SK-N-SH treated with all-trans-retinoic acid at 6 μM for 48 hours (cell line): ENCODE data around the gene YIF1A.
A peak's percentile ranks its signal among the peaks of the same experiment; 100 is the strongest.

Source experiments
- ATAC-seq: fragments of 200-7000 bp; cut with Tn5 transposase; 3 replicates; pipeline ENCODE4 v1.9.1; 2020; ENCODE audit warnings: mild to moderate bottlenecking, moderate library complexity
- ARNTL ChIP-seq: fragments of 450-650 bp; formaldehyde crosslinking; IDR thresholded peaks from 2 replicates; pipeline ENCODE4 v1.5.0; 2020; ENCODE audit warnings: low read depth, mild to moderate bottlenecking, moderate library complexity, borderline replicate concordance
- BACH2 ChIP-seq: fragments of 250-450 bp; sonication (Bioruptor Pico); IDR thresholded peaks from 2 replicates; pipeline ENCODE4 v1.9.0; 2021; ENCODE audit warnings: mild to moderate bottlenecking, borderline replicate concordance
- CSDC2 ChIP-seq: fragments of 250-450 bp; sonication (Bioruptor Pico); IDR thresholded peaks from 2 replicates; pipeline ENCODE4 v1.5.0; 2020; ENCODE audit warnings: mild to moderate bottlenecking, moderate library complexity
- ESRRG ChIP-seq: fragments of 250-450 bp; sonication (Bioruptor Pico); IDR thresholded peaks from 2 replicates; pipeline ENCODE4 v1.6.1; 2021; ENCODE audit warnings: mild to moderate bottlenecking
- GLIS3 ChIP-seq: fragments of 250-450 bp; sonication (Bioruptor Pico); IDR thresholded peaks from 2 replicates; pipeline ENCODE4 v1.5.0; 2020; ENCODE audit warnings: mild to moderate bottlenecking, moderate library complexity
- ISL1 ChIP-seq: fragments of 250-450 bp; sonication (Bioruptor Pico); IDR thresholded peaks from 2 replicates; pipeline ENCODE4 v2.1.2; 2022; ENCODE audit warnings: mild to moderate bottlenecking, moderate library complexity
- OSR1 ChIP-seq: fragments of 250-450 bp; sonication (Bioruptor Pico); IDR thresholded peaks from 2 replicates; pipeline ENCODE4 v1.8.0; 2022; ENCODE audit warnings: moderate library complexity, mild to moderate bottlenecking, inconsistent platforms
- PPARA ChIP-seq: fragments of 250-450 bp; sonication (Bioruptor Pico); IDR thresholded peaks from 2 replicates; pipeline ENCODE4 v1.5.0; 2020; ENCODE audit warnings: mild to moderate bottlenecking, borderline replicate concordance
- RARB ChIP-seq: fragments of 250-450 bp; sonication (Bioruptor Pico); IDR thresholded peaks from 2 replicates; pipeline ENCODE4 v1.8.0; 2021; ENCODE audit warnings: mild to moderate bottlenecking, moderate library complexity
- TCF4 ChIP-seq: fragments of 250-450 bp; sonication (Bioruptor Pico); IDR thresholded peaks from 2 replicates; pipeline ENCODE4 v1.8.0; 2021; ENCODE audit warnings: mild to moderate bottlenecking, moderate library complexity, borderline replicate concordance
- TOX ChIP-seq: fragments of 250-450 bp; sonication (Bioruptor Pico); IDR thresholded peaks from 2 replicates; pipeline ENCODE4 v1.8.0; 2021; ENCODE audit warnings: mild to moderate bottlenecking, moderate library complexity, borderline replicate concordance
- ZFP3 ChIP-seq: fragments of 250-450 bp; sonication (Bioruptor Pico); IDR thresholded peaks from 2 replicates; pipeline ENCODE4 v1.5.0; 2020; ENCODE audit warnings: mild to moderate bottlenecking, moderate library complexity
- ZFP30 ChIP-seq: fragments of 450-650 bp; formaldehyde crosslinking; IDR thresholded peaks from 2 replicates; pipeline ENCODE4 v1.5.0; 2022; ENCODE audit warnings: mild to moderate bottlenecking, moderate library complexity
- ZNF565 ChIP-seq: fragments of 450-650 bp; formaldehyde crosslinking; conservative IDR thresholded peaks from 2 replicates; pipeline ENCODE4 v1.5.0; 2020; ENCODE audit warnings: low read depth, mild to moderate bottlenecking, moderate library complexity
- ZNF8 ChIP-seq: fragments of 450-650 bp; formaldehyde crosslinking; IDR thresholded peaks from 2 replicates; pipeline ENCODE4 v1.5.0; 2020; ENCODE audit warnings: mild to moderate bottlenecking, moderate library complexity
- TF ChIP-seq, protein P1 (sequence below): fragments of 250-450 bp; sonication (Bioruptor Pico); IDR thresholded peaks from 2 replicates; pipeline ENCODE4 v1.5.1; 2020; ENCODE audit warnings: low read depth, mild to moderate bottlenecking, moderate library complexity
- TF ChIP-seq, protein P2 (sequence below): fragments of 250-450 bp; sonication (Bioruptor Pico); IDR thresholded peaks from 2 replicates; pipeline ENCODE4 v1.5.1; 2021; ENCODE audit warnings: mild to moderate bottlenecking, moderate library complexity
- TF ChIP-seq, protein P3 (sequence below): fragments of 250-450 bp; sonication (Bioruptor Pico); IDR thresholded peaks from 2 replicates; pipeline ENCODE4 v1.5.0; 2020; ENCODE audit warnings: mild to moderate bottlenecking, moderate library complexity
- TF ChIP-seq, protein P4 (sequence below): fragments of 250-450 bp; sonication (Bioruptor Pico); IDR thresholded peaks from 2 replicates; pipeline ENCODE4 v1.8.0; 2021; ENCODE audit warnings: low read depth, mild to moderate bottlenecking, moderate library complexity, borderline replicate concordance
- TF ChIP-seq, protein P5 (sequence below): fragments of 250-450 bp; sonication (Bioruptor Pico); IDR thresholded peaks from 2 replicates; pipeline ENCODE4 v1.8.0; 2020; ENCODE audit warnings: mild to moderate bottlenecking, moderate library complexity, borderline replicate concordance

YIF1A gene

DNA sequence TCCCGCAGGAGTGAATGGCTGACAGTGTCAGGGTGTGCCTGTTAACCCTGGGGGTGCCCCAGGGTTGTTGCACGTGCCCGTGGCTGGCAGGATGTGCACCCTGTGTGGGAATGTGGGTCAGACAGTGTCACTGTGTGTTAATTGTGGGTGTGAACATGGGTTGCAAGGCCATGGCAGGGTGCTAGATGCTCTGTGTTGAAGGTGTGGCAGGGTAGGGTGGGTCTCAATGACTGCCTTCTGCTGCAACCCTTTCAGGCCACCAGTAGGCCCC, 39.0 kb upstream of the YIF1A start:
- TF ChIP-seq TCF4, result no peak
- TF ChIP-seq, protein P1, sequence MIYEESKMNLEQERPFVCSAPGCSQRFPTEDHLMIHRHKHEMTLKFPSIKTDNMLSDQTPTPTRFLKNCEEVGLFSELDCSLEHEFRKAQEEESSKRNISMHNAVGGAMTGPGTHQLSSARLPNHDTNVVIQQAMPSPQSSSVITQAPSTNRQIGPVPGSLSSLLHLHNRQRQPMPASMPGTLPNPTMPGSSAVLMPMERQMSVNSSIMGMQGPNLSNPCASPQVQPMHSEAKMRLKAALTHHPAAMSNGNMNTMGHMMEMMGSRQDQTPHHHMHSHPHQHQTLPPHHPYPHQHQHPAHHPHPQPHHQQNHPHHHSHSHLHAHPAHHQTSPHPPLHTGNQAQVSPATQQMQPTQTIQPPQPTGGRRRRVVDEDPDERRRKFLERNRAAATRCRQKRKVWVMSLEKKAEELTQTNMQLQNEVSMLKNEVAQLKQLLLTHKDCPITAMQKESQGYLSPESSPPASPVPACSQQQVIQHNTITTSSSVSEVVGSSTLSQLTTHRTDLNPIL (CRISPR knock-in tag), result no peak
- no peak for TF ChIP-seq ARNTL (CRISPR knock-in tag)
- TF ChIP-seq ZFP30 (CRISPR knock-in tag), result no peak
- TF ChIP-seq TOX (CRISPR knock-in tag), result no peak
- TF ChIP-seq, protein P2, sequence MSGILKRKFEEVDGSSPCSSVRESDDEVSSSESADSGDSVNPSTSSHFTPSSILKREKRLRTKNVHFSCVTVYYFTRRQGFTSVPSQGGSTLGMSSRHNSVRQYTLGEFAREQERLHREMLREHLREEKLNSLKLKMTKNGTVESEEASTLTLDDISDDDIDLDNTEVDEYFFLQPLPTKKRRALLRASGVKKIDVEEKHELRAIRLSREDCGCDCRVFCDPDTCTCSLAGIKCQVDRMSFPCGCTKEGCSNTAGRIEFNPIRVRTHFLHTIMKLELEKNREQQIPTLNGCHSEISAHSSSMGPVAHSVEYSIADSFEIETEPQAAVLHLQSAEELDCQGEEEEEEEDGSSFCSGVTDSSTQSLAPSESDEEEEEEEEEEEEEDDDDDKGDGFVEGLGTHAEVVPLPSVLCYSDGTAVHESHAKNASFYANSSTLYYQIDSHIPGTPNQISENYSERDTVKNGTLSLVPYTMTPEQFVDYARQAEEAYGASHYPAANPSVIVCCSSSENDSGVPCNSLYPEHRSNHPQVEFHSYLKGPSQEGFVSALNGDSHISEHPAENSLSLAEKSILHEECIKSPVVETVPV (CRISPR knock-in tag), result no peak
- TF ChIP-seq, all 23 proteins: peak for 0
- ATAC-seq, result peak; percentile 4; the same call in 2 of the 3 replicates

DNA sequence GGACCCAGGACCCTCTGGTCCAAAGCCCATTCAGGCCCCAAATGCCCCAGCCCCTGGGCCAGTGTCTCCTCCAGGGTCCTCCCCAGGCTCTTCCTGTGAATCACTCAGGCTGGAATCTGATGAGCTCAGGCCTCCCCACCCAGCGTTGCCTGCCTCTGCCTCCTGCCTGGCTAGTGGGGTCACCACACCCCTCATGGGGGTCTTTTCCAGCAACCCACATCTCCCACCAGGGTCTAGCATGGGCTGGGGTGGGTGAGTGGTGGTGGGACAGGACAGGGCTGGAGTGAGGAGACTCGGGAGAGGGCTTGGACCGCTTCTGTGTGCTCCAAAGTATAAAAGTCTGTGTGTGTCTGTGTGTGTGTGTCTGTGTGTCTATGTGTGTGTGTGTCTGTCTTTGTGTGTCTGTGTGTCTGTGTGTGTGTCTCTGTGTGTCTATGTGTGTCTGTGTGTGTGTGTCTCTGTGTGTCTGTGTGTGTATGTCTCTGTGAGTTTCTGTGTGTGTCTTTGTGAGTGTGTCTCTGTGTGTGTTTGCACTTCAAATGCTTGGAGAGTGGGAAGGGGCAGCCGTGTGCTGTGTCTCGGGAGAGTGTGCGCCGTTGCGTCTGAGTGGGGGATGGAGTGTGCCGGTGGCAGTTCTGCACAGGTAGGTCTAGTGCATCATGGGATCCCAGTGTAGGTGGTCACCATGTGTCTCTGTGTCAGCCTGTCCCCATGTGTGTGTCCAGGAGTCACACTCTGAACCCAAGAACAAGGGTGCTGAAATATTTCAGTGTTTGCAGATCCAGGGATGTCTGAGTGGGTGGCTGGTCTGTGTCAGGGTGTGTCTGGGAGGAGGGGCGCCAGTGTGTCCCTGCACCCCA, 38.5 kb upstream of the YIF1A start:
- TF ChIP-seq ARNTL (CRISPR knock-in tag), result no peak
- TF ChIP-seq, protein P3, sequence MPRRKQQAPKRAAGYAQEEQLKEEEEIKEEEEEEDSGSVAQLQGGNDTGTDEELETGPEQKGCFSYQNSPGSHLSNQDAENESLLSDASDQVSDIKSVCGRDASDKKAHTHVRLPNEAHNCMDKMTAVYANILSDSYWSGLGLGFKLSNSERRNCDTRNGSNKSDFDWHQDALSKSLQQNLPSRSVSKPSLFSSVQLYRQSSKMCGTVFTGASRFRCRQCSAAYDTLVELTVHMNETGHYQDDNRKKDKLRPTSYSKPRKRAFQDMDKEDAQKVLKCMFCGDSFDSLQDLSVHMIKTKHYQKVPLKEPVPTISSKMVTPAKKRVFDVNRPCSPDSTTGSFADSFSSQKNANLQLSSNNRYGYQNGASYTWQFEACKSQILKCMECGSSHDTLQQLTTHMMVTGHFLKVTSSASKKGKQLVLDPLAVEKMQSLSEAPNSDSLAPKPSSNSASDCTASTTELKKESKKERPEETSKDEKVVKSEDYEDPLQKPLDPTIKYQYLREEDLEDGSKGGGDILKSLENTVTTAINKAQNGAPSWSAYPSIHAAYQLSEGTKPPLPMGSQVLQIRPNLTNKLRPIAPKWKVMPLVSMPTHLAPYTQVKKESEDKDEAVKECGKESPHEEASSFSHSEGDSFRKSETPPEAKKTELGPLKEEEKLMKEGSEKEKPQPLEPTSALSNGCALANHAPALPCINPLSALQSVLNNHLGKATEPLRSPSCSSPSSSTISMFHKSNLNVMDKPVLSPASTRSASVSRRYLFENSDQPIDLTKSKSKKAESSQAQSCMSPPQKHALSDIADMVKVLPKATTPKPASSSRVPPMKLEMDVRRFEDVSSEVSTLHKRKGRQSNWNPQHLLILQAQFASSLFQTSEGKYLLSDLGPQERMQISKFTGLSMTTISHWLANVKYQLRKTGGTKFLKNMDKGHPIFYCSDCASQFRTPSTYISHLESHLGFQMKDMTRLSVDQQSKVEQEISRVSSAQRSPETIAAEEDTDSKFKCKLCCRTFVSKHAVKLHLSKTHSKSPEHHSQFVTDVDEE (CRISPR knock-in tag), result no peak
- no peak for TF ChIP-seq CSDC2 (CRISPR knock-in tag)
- no peak for TF ChIP-seq GLIS3 (CRISPR knock-in tag)
- TF ChIP-seq, protein P4, sequence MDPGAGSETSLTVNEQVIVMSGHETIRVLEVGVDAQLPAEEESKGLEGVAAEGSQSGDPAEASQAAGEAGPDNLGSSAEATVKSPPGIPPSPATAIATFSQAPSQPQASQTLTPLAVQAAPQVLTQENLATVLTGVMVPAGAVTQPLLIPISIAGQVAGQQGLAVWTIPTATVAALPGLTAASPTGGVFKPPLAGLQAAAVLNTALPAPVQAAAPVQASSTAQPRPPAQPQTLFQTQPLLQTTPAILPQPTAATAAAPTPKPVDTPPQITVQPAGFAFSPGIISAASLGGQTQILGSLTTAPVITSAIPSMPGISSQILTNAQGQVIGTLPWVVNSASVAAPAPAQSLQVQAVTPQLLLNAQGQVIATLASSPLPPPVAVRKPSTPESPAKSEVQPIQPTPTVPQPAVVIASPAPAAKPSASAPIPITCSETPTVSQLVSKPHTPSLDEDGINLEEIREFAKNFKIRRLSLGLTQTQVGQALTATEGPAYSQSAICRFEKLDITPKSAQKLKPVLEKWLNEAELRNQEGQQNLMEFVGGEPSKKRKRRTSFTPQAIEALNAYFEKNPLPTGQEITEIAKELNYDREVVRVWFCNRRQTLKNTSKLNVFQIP, result no peak
- TF ChIP-seq ESRRG (CRISPR knock-in tag), result no peak
- TF ChIP-seq ISL1 (CRISPR knock-in tag), result no peak
- peak; percentile 69 for ATAC-seq

DNA sequence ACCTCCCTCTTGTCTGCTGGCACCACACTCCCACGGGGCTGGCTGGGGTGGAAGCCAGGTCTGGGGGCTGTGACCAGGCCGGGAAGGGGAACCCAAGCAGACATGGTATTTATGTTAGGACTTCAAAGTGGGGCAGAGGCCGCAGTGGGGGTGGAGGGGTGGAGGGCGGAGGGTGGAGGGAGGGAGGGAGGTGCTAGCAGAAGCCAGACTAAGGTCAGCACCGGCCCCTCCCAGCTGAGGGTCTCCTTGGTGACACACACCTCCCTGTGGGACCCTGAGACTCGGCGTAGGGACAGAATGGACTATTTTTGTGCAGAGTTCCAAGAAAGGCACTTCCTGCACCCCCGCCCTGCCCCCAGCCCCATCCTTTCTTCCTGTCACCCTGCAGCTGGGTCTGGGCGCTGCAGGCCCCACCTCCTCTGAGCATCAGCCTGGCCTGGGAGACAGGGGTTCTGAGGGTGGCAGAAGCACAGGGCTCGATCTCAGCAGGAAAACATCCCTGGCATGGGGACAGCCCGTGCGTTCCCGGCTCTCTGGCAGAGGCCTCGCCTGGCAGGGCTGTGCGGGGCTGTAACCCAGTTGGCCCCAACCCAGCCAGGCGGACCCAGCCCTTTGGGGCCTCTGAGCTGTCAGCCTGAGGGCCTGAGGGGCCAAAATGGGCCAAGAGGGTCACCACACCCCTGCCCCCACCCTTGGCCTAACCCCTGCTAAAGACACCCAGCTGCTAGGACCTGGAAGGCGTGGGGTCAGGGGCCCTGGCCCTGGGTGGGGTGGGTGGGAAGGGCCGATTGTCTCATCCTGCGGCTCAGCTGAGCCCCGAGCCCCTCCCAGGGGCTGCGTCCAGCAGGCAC, 37.5 kb upstream of the YIF1A start:
- peak; percentile 62 for ATAC-seq
- no peak for TF ChIP-seq ZNF565 (CRISPR knock-in tag)
- no peak for TF ChIP-seq ZNF8 (CRISPR knock-in tag)
- TF ChIP-seq OSR1 (CRISPR knock-in tag), result no peak
- no peak for TF ChIP-seq RARB
- no peak for TF ChIP-seq TCF4
- TF ChIP-seq PPARA, result no peak
- TF ChIP-seq, protein P5, sequence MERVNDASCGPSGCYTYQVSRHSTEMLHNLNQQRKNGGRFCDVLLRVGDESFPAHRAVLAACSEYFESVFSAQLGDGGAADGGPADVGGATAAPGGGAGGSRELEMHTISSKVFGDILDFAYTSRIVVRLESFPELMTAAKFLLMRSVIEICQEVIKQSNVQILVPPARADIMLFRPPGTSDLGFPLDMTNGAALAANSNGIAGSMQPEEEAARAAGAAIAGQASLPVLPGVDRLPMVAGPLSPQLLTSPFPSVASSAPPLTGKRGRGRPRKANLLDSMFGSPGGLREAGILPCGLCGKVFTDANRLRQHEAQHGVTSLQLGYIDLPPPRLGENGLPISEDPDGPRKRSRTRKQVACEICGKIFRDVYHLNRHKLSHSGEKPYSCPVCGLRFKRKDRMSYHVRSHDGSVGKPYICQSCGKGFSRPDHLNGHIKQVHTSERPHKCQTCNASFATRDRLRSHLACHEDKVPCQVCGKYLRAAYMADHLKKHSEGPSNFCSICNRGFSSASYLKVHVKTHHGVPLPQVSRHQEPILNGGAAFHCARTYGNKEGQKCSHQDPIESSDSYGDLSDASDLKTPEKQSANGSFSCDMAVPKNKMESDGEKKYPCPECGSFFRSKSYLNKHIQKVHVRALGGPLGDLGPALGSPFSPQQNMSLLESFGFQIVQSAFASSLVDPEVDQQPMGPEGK, result no peak
- TF ChIP-seq BACH2 (CRISPR knock-in tag), result no peak
- TF ChIP-seq, protein P1 (CRISPR knock-in tag), result no peak
- no peak for TF ChIP-seq ARNTL (CRISPR knock-in tag)
- no peak for TF ChIP-seq ZFP3 (CRISPR knock-in tag)
- TF ChIP-seq, protein P2 (CRISPR knock-in tag), result no peak
- TF ChIP-seq, protein P3 (CRISPR knock-in tag), result no peak
